Fibroblast of the aortic adventitia (primary cell): ENCODE results near the gene AOPEP. TPM values are rescaled to one million over a fixed set of nuclear protein-coding genes. Genes with fewer than 3 reads are reported as not detected.

Source experiments
- DNase-seq: peaks from one replicate; pipeline ENCODE4 v3.0.0-alpha.2; 2010; ENCODE audit warnings: low read depth
- H3K4me3 ChIP-seq: 2 replicates; pipeline ENCODE4 v1.5.1; 2011; ENCODE audit warnings: low read depth, mild to moderate bottlenecking, control low read depth, low read length, moderate library complexity
- CTCF ChIP-seq: IDR thresholded peaks from 2 replicates; pipeline ENCODE4 v1.5.1; 2011; ENCODE audit warnings: mild to moderate bottlenecking, low read length, control low read depth, inconsistent platforms; ENCODE audit not compliant: insufficient read depth
- total RNA-seq: library from RNA; depleted of rRNA; stranded (reverse); fragments of >200 nt; gene quantifications from 2 replicates; pipeline ENCODE4 v1.2.3, GENCODE V29; 2012; ENCODE audit warnings: low replicate concordance

Gene AOPEP
- total RNA-seq, 1 donor, result 39.7 TPM

GRCh38 chr9:94911986-94912635 lies 185.6 kb downstream of the AOPEP start:
- no peak for TF ChIP-seq CTCF
- DNase-seq, result no peak
- no peak overlapping the region for H3K4me3 ChIP-seq

GRCh38 chr9:94912700-94913249 lies 186.3 kb downstream of the AOPEP start:
- H3K4me3 ChIP-seq, result no peak overlapping the region
- peak; percentile 92 for DNase-seq
- no peak for TF ChIP-seq CTCF

GRCh38 chr9:94913550-94913949 lies 187.1 kb downstream of the AOPEP start:
- H3K4me3 ChIP-seq, result no peak overlapping the region
- TF ChIP-seq CTCF, result no peak
- DNase-seq, result no peak

GRCh38 chr9:94915476-94916450 lies 189.3 kb downstream of the AOPEP start:
- TF ChIP-seq CTCF, result no peak
- DNase-seq, result no peak
- no peak overlapping the region for H3K4me3 ChIP-seq

GRCh38 chr9:94916956-94917355 lies 190.5 kb downstream of the AOPEP start:
- DNase-seq, result no peak
- no peak overlapping the region for H3K4me3 ChIP-seq
- TF ChIP-seq CTCF, result no peak

- no peak for TF ChIP-seq CTCF
- DNase-seq, result no peak
- no peak overlapping the region for H3K4me3 ChIP-seq
Observed at GRCh38 chr9:94918038-94918753, 191.7 kb downstream of the AOPEP start.
